A549 (cell line): Measurements from ENCODE around the gene EIF2S3B. TPM values are rescaled to one million over a fixed set of nuclear protein-coding genes. Genes with fewer than 3 reads are reported as not detected.

Experiments used
- HOXA7 ChIP-seq: fragments of 250-450 bp; sonication (Bioruptor Pico); IDR thresholded peaks from 2 replicates; pipeline ENCODE4 v1.5.0; 2020; ENCODE audit warnings: mild to moderate bottlenecking, moderate library complexity
- polyA plus RNA-seq, 4 experiments: library from polyadenylated mRNA; depleted of rRNA in 3 of 4; stranded (reverse); fragments of >200 nt; fragmentation: RNase III in 1 of 4; extraction: RNeasy Plus Mini Kit Qiagen cat#74134 plus additional on column Dnase treatment in 1 of 4; gene quantifications; 2 replicates in 3 of 4; 3 replicates in 1 of 4; pipeline ENCODE4 v1.2.3, GENCODE V29; 2011 to 2017
- small RNA-seq, 6 experiments: library from RNA; depleted of rRNA; stranded (forward); fragments of <200 nt; gene quantifications; one replicate each; pipeline ENCODE3, GENCODE V24; 2012

EIF2S3B gene
- polyA plus RNA-seq, 2 of the 4 experiments (the other 2 are of a cell fraction) = 0.93 to 1.1 TPM

GRCh38 chr12:10557766-10558165 lies 52.1 kb downstream of the EIF2S3B start (continued):
- no peak for TF ChIP-seq HOXA7

Small RNA genes lying within 50 kb of the gene (small RNA-seq; reads per million reads assigned to genes)
- gene SLC25A39P2 = 0 reads per million in 6 experiments

Other genes with a start within 250 kb of the EIF2S3B start
- gene KLRD1, start 198.0 kb upstream of the EIF2S3B start, polyA plus RNA-seq (2011; rRNA removed) = 0.01 TPM in 1 of 2 replicates, not detected in the other
- gene KLRD1, start 198.0 kb upstream of the EIF2S3B start, polyA plus RNA-seq (2017; fragmentation: RNase III; extraction: RNeasy Plus Mini Kit Qiagen cat#74134 plus additional on column Dnase treatment) = not detected in 3 replicates
- gene KLRK1, start 115.8 kb upstream of the EIF2S3B start, polyA plus RNA-seq (2011; rRNA removed) = not detected in 2 replicates
- not detected in 3 replicates for gene KLRK1, start 115.8 kb upstream of the EIF2S3B start, polyA plus RNA-seq (2017; fragmentation: RNase III; extraction: RNeasy Plus Mini Kit Qiagen cat#74134 plus additional on column Dnase treatment)
- not detected in 2 replicates for gene KLRC4, start 96.1 kb upstream of the EIF2S3B start, polyA plus RNA-seq (2011; rRNA removed)
- not detected in 3 replicates for gene KLRC4, start 96.1 kb upstream of the EIF2S3B start, polyA plus RNA-seq (2017; fragmentation: RNase III; extraction: RNeasy Plus Mini Kit Qiagen cat#74134 plus additional on column Dnase treatment)
- 0.10 TPM in 1 of 2 replicates, not detected in the other for gene KLRC3, start 85.3 kb upstream of the EIF2S3B start, polyA plus RNA-seq (2011; rRNA removed)
- gene KLRC3, start 85.3 kb upstream of the EIF2S3B start, polyA plus RNA-seq (2017; fragmentation: RNase III; extraction: RNeasy Plus Mini Kit Qiagen cat#74134 plus additional on column Dnase treatment) = not detected in 3 replicates
- 0.52 and 0.83 TPM in 2 replicates for gene KLRC2, start 69.9 kb upstream of the EIF2S3B start, polyA plus RNA-seq (2011; rRNA removed)
- 0.25 to 0.42 TPM in 2 of 3 replicates, not detected in the other for gene KLRC2, start 69.9 kb upstream of the EIF2S3B start, polyA plus RNA-seq (2017; fragmentation: RNase III; extraction: RNeasy Plus Mini Kit Qiagen cat#74134 plus additional on column Dnase treatment)
- gene KLRC1, start 52.5 kb upstream of the EIF2S3B start, polyA plus RNA-seq (2011; rRNA removed) = not detected in 2 replicates
- not detected in 3 replicates for gene KLRC1, start 52.5 kb upstream of the EIF2S3B start, polyA plus RNA-seq (2017; fragmentation: RNase III; extraction: RNeasy Plus Mini Kit Qiagen cat#74134 plus additional on column Dnase treatment)
- 43.1 and 90.5 TPM in 2 replicates for gene MAGOHB, start 107.7 kb downstream of the EIF2S3B start, polyA plus RNA-seq (2011; rRNA removed)
- 83.4 to 93.3 TPM (median 83.5 TPM) in 3 replicates for gene MAGOHB, start 107.7 kb downstream of the EIF2S3B start, polyA plus RNA-seq (2017; fragmentation: RNase III; extraction: RNeasy Plus Mini Kit Qiagen cat#74134 plus additional on column Dnase treatment)
- 0.46 and 0.56 TPM in 2 replicates for gene STYK1, start 168.2 kb downstream of the EIF2S3B start, polyA plus RNA-seq (2011; rRNA removed)
- gene STYK1, start 168.2 kb downstream of the EIF2S3B start, polyA plus RNA-seq (2017; fragmentation: RNase III; extraction: RNeasy Plus Mini Kit Qiagen cat#74134 plus additional on column Dnase treatment) = 0.21 to 0.54 TPM (median 0.32 TPM) in 3 replicates
- 136 and 150 TPM in 2 replicates for gene YBX3, start 217.4 kb downstream of the EIF2S3B start, polyA plus RNA-seq (2011; rRNA removed)
- 140 to 176 TPM (median 146 TPM) in 3 replicates for gene YBX3, start 217.4 kb downstream of the EIF2S3B start, polyA plus RNA-seq (2017; fragmentation: RNase III; extraction: RNeasy Plus Mini Kit Qiagen cat#74134 plus additional on column Dnase treatment)